ENCODE data around the gene SP140L.

DNA sequence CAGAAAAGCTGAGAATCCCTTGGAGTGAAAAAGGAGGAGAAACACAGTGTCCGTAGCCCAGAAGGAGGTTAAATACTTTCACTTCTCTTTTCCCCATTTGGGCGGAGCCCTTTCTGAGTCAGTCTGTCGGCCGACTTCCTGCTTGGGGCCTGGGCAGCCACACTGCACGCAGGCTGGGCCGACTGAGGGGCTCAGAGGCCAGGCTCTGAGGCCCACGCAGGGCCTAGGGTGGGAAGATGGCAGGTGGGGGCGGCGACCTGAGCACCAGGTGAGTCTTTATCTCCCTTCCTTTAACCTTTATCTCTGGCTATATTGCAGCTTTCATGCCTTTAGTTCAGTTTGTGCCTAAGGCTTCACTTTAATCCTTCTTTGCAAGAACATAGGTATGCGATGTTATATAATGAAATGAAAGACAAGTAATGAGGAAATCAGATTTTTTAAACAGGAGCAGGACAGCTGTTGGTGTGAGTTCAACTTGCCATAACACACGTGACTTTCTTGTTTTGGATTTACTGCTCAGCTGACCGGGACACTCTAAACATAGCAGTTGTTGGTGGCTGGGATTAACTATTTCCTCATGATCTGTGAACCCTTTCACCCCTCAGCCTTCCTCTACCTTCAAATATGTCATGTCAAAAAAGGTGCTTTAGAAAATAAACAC, 89.2 kb downstream of the SP140L start, which contains the start of gene SP100:
- TF ChIP-seq, protein P1, sequence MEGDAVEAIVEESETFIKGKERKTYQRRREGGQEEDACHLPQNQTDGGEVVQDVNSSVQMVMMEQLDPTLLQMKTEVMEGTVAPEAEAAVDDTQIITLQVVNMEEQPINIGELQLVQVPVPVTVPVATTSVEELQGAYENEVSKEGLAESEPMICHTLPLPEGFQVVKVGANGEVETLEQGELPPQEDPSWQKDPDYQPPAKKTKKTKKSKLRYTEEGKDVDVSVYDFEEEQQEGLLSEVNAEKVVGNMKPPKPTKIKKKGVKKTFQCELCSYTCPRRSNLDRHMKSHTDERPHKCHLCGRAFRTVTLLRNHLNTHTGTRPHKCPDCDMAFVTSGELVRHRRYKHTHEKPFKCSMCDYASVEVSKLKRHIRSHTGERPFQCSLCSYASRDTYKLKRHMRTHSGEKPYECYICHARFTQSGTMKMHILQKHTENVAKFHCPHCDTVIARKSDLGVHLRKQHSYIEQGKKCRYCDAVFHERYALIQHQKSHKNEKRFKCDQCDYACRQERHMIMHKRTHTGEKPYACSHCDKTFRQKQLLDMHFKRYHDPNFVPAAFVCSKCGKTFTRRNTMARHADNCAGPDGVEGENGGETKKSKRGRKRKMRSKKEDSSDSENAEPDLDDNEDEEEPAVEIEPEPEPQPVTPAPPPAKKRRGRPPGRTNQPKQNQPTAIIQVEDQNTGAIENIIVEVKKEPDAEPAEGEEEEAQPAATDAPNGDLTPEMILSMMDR (IDR thresholded peaks at IDR 0.05): no peak
- peak in 3 of 4 donors; percentile 47 to 77 (median 74) for TF ChIP-seq POLR2A (IDR thresholded peaks at IDR 0.05)
